ENCODE results near the gene ZNF879.

The ZNF879 gene

DNA sequence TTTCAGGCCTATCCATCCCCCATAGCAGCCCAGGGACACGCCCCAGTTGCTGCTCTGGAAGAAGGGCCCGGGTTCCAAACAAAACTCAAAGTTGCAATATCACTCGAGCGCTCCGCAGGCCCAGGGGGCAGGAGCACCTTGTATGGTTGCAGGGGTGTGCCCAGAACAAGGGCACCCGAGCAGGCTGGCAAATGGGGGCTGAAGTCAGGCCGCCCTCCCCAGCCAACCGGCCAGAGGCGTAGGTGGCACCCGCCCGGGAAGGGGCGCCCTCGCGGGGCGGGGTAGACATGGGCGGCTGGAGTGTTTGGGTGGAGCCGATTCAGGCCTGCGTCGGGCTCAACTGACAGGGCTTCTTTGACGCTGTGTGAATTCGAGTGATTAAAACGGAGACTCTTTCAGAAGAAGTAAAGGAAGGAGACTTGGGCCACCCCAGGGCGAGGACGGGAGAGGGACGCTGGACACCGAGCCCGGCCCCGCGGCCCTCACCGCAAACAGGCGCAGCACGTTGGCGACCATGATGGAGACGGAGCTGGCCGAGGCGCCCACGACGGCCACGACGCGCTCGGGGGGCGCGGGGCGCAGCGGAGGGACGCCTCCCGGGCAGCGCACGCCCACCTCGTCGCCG lies 29.5 kb upstream of the ZNF879 start (continued):
- no peak for TF ChIP-seq PATZ1 (CRISPR knock-in tag; IDR thresholded peaks at IDR 0.05; ENCODE audit: borderline replicate concordance)
- TF ChIP-seq CSDC2 (CRISPR knock-in tag; IDR thresholded peaks at IDR 0.05) = no peak
- TF ChIP-seq ZC3H10 (CRISPR knock-in tag; IDR thresholded peaks at IDR 0.05) = no peak

GRCh38 chr5:178994580-178995340 lies 28.8 kb upstream of the ZNF879 start, which contains the start of gene GRM6:
Gene GRM6, minus strand, starts transcription at chr5:178995320. Its CDS starts 376 bp downstream, at chr5:178994944.
- ATAC-seq = no peak
- TF ChIP-seq PPARA (CRISPR knock-in tag; IDR thresholded peaks at IDR 0.05; ENCODE audit: borderline replicate concordance) = no peak
- no peak for TF ChIP-seq ZNF70 (CRISPR knock-in tag; IDR thresholded peaks at IDR 0.05)
- TF ChIP-seq SNAI2 (CRISPR knock-in tag; IDR thresholded peaks at IDR 0.05) = no peak
- TF ChIP-seq BACH2 (CRISPR knock-in tag; IDR thresholded peaks at IDR 0.05; ENCODE audit: borderline replicate concordance) = no peak
- no peak for TF ChIP-seq ZNF565 (CRISPR knock-in tag; conservative IDR thresholded peaks at IDR 0.05; ENCODE audit: low read depth)
- TF ChIP-seq ZC3H10 (CRISPR knock-in tag; IDR thresholded peaks at IDR 0.05) = no peak
- no peak for TF ChIP-seq ZFP3 (CRISPR knock-in tag; IDR thresholded peaks at IDR 0.05)
- TF ChIP-seq ZFP30 (CRISPR knock-in tag; IDR thresholded peaks at IDR 0.05) = no peak
- TF ChIP-seq, protein P1, sequence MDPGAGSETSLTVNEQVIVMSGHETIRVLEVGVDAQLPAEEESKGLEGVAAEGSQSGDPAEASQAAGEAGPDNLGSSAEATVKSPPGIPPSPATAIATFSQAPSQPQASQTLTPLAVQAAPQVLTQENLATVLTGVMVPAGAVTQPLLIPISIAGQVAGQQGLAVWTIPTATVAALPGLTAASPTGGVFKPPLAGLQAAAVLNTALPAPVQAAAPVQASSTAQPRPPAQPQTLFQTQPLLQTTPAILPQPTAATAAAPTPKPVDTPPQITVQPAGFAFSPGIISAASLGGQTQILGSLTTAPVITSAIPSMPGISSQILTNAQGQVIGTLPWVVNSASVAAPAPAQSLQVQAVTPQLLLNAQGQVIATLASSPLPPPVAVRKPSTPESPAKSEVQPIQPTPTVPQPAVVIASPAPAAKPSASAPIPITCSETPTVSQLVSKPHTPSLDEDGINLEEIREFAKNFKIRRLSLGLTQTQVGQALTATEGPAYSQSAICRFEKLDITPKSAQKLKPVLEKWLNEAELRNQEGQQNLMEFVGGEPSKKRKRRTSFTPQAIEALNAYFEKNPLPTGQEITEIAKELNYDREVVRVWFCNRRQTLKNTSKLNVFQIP (CRISPR knock-in tag; IDR thresholded peaks at IDR 0.05; ENCODE audit: borderline replicate concordance, low read depth) = no peak
- no peak for TF ChIP-seq CSDC2 (CRISPR knock-in tag; IDR thresholded peaks at IDR 0.05)
- no peak for TF ChIP-seq CREB5 (CRISPR knock-in tag; IDR thresholded peaks at IDR 0.05; ENCODE audit: low read depth)
- TF ChIP-seq ESRRG (CRISPR knock-in tag; IDR thresholded peaks at IDR 0.05) = no peak
- no peak for TF ChIP-seq RARB (CRISPR knock-in tag; IDR thresholded peaks at IDR 0.05)
- TF ChIP-seq, protein P2, sequence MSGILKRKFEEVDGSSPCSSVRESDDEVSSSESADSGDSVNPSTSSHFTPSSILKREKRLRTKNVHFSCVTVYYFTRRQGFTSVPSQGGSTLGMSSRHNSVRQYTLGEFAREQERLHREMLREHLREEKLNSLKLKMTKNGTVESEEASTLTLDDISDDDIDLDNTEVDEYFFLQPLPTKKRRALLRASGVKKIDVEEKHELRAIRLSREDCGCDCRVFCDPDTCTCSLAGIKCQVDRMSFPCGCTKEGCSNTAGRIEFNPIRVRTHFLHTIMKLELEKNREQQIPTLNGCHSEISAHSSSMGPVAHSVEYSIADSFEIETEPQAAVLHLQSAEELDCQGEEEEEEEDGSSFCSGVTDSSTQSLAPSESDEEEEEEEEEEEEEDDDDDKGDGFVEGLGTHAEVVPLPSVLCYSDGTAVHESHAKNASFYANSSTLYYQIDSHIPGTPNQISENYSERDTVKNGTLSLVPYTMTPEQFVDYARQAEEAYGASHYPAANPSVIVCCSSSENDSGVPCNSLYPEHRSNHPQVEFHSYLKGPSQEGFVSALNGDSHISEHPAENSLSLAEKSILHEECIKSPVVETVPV (CRISPR knock-in tag; IDR thresholded peaks at IDR 0.05) = no peak

- no peak for TF ChIP-seq SNAI2 (CRISPR knock-in tag; IDR thresholded peaks at IDR 0.05)
- TF ChIP-seq CREB5 (CRISPR knock-in tag; IDR thresholded peaks at IDR 0.05; ENCODE audit: low read depth) = no peak
- no peak for TF ChIP-seq OSR1 (CRISPR knock-in tag; IDR thresholded peaks at IDR 0.05)
- no peak for TF ChIP-seq ZFP3 (CRISPR knock-in tag; IDR thresholded peaks at IDR 0.05)
- TF ChIP-seq, protein P2 (CRISPR knock-in tag; IDR thresholded peaks at IDR 0.05) = no peak
- no peak for TF ChIP-seq CSDC2 (CRISPR knock-in tag; IDR thresholded peaks at IDR 0.05)
- no peak for TF ChIP-seq TSHZ2 (CRISPR knock-in tag; IDR thresholded peaks at IDR 0.05)
- TF ChIP-seq RARB (CRISPR knock-in tag; IDR thresholded peaks at IDR 0.05) = no peak
- TF ChIP-seq TOX (CRISPR knock-in tag; IDR thresholded peaks at IDR 0.05; ENCODE audit: borderline replicate concordance) = no peak
- TF ChIP-seq ZNF8 (CRISPR knock-in tag; IDR thresholded peaks at IDR 0.05) = no peak
- no peak for TF ChIP-seq ARNTL (CRISPR knock-in tag; IDR thresholded peaks at IDR 0.05; ENCODE audit: borderline replicate concordance, low read depth)
- TF ChIP-seq GLIS3 (CRISPR knock-in tag; IDR thresholded peaks at IDR 0.05) = no peak
- TF ChIP-seq PPARA (CRISPR knock-in tag; IDR thresholded peaks at IDR 0.05; ENCODE audit: borderline replicate concordance) = no peak
- TF ChIP-seq ZC3H10 (CRISPR knock-in tag; IDR thresholded peaks at IDR 0.05) = no peak
- TF ChIP-seq, protein P1 (CRISPR knock-in tag; IDR thresholded peaks at IDR 0.05; ENCODE audit: borderline replicate concordance, low read depth) = no peak
- no peak for ATAC-seq
Observed at GRCh38 chr5:178995341-178995690, 28.3 kb upstream of the ZNF879 start.
